Upper lobe of left lung (tissue), 4 donors: Measurements from ENCODE around the gene CSH2.

Experiments
- EP300 ChIP-seq, 4 donors: sonication (generic); formaldehyde crosslinking; IDR thresholded peaks; one replicate each; pipeline ENCODE4 v1.5.1; 2017; ENCODE audit warnings: antibody characterized with exemption in 4 of 4, control low read depth in 2 of 4
- POLR2A ChIP-seq, 4 donors: fragments of 450-650 bp; IDR thresholded peaks; one replicate each; pipeline ENCODE4 v1.5.1; 2016 to 2017; ENCODE audit warnings: antibody characterized with exemption in 4 of 4, mild to moderate bottlenecking in 2 of 4
- POLR2AphosphoS5 ChIP-seq, 2 donors: sonication (generic); formaldehyde crosslinking; IDR thresholded peaks; one replicate each; pipeline ENCODE4 v1.5.1; 2017; ENCODE audit warnings: antibody characterized with exemption in 2 of 2
- TF ChIP-seq, protein P1 (sequence below), 6 experiments: fragments of 450-650 bp in 4 of 6; fragments of 200-600 bp in 2 of 6; sonication (generic) in 2 of 6; IDR thresholded peaks; one replicate each; pipeline ENCODE4 v1.5.1; 2016 to 2019; ENCODE audit warnings: antibody characterized with exemption in 6 of 6

DNA sequence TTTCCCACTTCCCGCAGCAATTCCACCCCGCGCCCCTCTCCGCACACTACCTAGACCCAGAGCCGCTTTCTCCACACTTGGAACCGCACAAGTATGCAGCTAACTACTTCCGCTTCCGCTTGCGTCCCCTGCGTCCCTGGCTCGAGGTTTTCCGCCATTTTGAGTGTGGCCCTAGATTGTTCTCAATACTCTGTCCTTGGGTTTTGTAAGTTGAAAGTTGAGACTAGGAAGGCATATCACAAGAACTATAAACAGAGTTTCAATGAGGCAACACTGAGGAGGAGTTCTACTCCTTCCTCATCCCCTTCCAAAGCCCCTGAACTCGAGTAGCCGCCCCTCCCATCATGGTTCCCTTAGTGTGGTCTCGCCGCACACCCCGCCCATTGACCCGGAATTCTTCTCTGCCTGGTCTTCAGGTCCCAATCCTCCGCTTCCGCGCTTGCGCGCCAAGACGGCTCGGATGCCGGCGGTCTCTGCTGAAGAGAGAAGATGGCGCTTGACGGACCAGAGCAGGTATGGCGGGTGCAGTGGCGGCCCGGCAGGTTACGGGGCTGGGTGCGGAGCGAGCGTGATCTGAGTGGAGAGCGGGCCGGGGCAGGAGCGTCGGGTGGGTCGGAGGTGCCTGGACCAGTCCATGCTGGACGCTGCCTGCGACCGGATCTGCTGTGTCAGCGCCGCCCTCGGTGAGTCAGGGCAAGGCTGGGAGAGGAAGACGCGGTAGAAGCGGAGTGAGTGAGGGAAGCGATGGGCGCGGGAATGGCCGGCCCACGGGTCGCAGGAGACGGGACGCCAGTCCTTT lies 46.3 kb downstream of the CSH2 start, which contains the start of the genes FTSJ3 and PSMC5:
- TF ChIP-seq EP300 (IDR thresholded peaks at IDR 0.05) = peak in 1 of 4 donors; percentile 84
- TF ChIP-seq, protein P1, sequence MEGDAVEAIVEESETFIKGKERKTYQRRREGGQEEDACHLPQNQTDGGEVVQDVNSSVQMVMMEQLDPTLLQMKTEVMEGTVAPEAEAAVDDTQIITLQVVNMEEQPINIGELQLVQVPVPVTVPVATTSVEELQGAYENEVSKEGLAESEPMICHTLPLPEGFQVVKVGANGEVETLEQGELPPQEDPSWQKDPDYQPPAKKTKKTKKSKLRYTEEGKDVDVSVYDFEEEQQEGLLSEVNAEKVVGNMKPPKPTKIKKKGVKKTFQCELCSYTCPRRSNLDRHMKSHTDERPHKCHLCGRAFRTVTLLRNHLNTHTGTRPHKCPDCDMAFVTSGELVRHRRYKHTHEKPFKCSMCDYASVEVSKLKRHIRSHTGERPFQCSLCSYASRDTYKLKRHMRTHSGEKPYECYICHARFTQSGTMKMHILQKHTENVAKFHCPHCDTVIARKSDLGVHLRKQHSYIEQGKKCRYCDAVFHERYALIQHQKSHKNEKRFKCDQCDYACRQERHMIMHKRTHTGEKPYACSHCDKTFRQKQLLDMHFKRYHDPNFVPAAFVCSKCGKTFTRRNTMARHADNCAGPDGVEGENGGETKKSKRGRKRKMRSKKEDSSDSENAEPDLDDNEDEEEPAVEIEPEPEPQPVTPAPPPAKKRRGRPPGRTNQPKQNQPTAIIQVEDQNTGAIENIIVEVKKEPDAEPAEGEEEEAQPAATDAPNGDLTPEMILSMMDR (IDR thresholded peaks at IDR 0.05) = peak; percentile 29 to 84 (median 72)
- TF ChIP-seq POLR2AphosphoS5 (IDR thresholded peaks at IDR 0.05) = peak; percentile 93 to 96
- peak in 3 of 4 donors; percentile 39 to 92 (median 63) for TF ChIP-seq POLR2A (IDR thresholded peaks at IDR 0.05)
